Stimulated activated CD8-positive, alpha-beta memory T cell treated with anti-CD3 and anti-CD28 coated beads, Interleukin-15, amount 100 ng/mL, for 4 hours (primary cell): ENCODE results near the gene STK38L.

Experiments
- DNase-seq, 2 donors: peaks; one replicate each; pipeline ENCODE4 v3.0.0-alpha.2; 2020; ENCODE audit warnings: low read depth in 2 of 2

The STK38L gene

GRCh38 chr12:27243804-27244688 lies at the start of gene STK38L:
TSS of gene STK38L (plus strand) at chr12:27244286. CDS start at chr12:27297721, 53,435 bp downstream.
- peak; percentile 94 to 95 for DNase-seq

DNA sequence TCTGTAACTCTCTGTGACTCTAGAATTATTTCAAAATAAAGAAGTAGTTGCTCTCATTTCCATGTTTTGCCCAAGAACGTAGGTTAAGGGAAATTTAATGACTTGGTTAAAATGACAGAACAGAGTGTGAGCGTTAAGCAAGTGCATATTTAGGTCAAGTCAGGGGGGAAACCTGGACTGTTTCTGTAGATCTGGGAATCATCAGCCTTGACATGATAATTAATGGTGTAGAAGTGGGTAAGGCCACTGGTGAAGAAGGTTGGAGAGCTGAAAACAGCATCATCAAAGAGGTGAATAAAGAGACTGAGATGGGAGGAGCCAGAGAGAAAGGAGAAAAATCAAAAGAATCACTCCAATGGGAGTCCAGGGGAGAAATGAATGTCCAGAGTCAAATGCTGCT lies 49.4 kb upstream of the STK38L start:
- no peak for DNase-seq

DNA sequence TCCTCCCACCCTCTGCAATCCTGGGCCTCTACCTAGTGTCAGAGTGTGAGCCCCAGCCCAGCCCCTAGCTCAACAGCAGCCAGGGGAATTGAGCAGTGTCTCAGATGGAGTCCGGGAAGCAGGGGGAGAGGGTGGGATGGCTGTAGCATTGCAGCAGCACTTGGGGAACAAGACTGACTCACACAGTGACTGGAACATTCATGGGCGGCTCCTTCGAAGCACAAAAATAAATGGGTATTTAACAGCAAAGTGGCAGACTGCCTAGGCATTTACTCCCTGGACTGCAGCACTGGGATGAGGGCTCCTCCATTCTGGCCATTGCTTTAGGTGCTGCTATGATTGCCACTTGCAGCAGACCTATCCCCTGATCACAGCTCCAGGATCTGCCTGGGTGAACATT lies 46.0 kb upstream of the STK38L start:
- no peak for DNase-seq

- DNase-seq, result no peak
Measured at GRCh38 chr12:27199638-27200300, 44.3 kb upstream of the STK38L start.

- DNase-seq, result no peak
Measured at GRCh38 chr12:27201169-27201568, 42.9 kb upstream of the STK38L start.

DNA sequence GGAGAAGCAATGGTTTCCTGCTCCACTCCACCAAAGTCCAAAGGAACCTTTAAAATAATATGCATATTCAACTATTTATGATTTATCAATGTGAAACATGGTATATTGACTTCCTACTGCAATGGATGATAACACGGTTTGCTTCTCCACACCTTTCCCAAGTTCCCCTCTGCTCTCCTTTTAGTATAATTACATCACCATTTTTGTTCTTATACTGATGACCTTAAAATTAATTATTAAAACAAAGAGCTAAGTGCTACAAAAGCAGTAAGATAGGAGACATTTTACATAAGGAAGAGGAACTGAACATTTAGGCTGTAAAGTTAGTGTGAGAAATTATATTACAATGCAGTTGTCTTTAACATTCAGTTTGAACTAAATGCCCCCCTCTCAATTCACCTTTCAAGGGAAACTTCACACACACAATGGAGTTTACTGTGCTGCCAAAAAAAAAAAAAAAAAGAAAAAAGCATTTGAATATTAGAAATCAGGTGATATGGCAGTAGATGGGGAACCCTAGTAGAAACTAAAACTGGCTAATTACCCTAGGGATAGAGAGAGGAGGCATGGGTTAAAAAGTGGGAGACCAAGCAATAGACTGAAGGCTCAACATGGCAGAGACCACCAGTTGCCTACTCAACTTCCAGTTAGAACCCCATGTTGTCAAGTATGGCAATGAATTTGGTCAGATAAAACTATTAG lies 37.1 kb upstream of the STK38L start:
- no peak for DNase-seq

- no peak for DNase-seq
Measured at GRCh38 chr12:27207615-27208413, 36.3 kb upstream of the STK38L start.

- no peak for DNase-seq
Measured at GRCh38 chr12:27208414-27208750, 35.7 kb upstream of the STK38L start.

GRCh38 chr12:27209257-27209910 lies 34.7 kb upstream of the STK38L start:
- DNase-seq, result no peak

DNA sequence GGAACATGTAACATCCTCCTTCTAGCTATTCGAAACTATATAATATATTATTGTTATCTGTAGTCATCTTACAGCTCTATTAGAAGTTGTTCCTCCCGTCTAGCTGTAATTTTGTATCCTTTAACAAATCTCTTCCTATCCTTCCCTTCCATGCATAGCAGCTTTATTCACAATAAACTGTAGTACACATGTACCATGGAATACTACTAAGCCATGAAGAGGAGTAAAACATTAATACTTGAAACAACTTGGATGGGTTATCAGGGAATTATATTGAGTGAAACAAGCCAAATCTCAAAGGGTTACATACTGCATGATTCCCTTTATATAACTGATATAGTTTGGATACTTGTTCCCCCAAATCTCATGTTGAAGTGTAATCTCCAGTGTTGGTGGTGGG lies 33.9 kb upstream of the STK38L start:
- no peak for DNase-seq

DNA sequence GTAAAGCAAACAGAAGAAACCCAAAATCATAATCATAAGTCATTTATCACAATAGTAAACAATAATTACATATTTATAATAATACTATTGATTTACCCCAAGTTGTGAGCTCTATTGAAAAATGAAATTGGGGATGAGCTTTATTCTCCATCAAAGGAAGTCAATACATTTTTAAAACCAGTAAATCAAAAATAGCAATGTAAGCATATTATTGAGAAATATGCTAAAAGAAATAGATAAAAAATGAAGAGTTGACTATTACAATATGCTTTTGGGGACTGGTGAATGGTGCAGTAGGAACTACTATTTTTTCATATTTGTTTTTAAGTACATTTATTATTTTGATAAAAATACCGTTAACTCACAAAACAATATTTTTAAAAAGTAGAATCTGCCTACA lies 31.2 kb upstream of the STK38L start:
- no peak for DNase-seq

DNA sequence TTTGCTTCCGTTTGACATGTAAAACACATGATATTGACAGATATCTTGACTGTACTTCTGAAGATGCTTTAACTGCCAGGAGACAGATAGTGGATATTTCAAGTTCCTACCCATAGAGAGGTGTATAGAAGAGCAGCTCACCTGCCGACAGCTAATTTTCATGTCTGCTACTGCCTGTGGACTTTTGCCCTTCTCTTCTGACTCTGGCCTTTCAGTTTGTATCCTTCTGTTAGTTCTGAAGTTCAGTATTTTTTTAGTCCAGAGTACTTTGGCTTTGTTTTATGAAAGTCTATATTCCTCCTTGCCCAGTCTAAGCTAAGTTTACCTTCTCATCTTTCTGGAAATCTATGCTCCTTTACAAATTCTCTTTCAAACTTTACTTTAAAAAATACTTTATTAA lies 30.8 kb upstream of the STK38L start:
- no peak for DNase-seq

DNA sequence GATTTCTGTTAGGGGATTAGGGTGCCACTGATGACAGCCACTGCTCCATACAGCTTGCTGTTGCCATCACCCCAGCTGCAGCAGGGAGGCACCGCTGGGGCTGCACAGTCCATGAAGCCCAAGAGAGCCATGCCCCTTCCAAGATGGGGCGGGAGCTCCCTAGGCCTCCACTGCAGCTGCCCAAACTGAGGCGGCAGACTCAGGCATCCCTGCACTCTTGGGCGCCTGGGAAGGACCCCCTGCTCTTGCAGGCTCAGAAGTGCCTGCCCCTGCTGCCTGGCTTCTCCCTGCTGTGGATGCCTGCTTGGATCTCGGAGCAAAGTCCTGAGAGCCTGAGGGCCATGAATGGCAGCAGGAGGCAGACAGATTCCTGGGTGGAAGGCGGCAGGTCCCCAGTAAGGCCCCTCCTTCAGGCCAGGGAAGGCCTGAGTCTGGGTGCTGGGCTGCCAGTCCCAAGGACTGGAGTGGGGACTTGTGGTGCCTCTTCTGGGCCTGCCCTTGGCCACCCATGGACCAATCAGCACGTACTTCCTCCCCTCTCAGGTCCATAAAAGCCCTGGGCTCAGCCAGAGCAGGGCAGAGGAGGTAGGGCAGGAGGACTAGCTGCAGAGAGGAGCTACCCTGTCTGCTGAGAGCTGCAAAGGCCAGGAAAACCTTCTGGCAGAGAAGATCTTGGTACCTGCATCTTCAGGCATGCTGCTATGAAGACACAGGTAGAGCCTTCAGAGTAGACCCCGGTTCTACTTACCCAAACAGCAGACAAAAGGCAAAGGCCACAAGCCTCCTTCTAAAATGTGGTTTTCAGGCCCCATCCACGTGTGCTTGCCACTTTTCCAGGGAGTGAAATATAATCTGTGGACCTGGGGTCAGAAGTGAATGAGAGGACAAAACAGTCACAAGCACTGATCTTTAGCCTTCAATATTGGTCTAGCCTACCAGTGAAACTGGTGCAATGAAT lies 30.0 kb upstream of the STK38L start:
- no peak for DNase-seq

DNA sequence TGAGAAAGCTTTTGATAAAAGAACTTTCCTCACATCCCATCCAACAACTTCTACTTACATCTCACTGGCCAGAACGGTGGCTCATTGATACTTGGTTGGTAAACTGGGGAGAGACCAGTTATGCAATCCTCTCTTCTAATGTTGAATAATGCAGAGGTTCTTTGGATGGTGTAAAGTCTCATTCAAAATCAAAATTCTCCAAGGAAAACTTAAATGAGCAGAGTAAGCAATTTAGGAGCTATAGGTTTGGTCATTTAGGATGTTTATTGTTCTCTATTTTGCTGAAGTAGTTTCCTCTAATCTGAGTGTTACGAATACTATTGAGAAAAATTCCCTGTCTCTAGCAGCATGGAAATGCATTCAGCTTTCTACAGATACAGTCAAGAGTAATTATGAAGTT lies 26.5 kb upstream of the STK38L start:
- DNase-seq, result no peak

GRCh38 chr12:27219693-27220054 lies 24.4 kb upstream of the STK38L start:
- no peak for DNase-seq

GRCh38 chr12:27220055-27220987 lies 23.8 kb upstream of the STK38L start:
- DNase-seq, result no peak

DNA sequence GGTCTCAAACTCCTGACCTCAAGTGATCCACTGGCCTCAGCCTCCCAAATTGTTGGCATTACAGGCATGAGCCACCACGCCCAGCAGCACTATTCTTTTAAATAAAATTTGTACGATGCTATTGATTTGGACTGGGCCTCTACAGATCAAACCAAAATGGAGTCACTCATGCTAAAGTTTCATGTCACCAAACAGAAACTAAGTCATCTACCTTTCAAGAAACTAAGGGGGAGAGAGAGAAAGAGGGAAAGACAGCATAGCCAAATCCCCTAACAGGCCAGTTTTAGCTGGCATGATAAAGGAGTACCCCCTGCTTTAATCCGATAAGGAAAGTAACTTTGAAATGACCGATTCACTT lies 23.1 kb upstream of the STK38L start:
- DNase-seq, result no peak

- no peak for DNase-seq
Measured at GRCh38 chr12:27221625-27222387, 22.3 kb upstream of the STK38L start.
